ENCODE measurements around the gene KRT14.

DNA sequence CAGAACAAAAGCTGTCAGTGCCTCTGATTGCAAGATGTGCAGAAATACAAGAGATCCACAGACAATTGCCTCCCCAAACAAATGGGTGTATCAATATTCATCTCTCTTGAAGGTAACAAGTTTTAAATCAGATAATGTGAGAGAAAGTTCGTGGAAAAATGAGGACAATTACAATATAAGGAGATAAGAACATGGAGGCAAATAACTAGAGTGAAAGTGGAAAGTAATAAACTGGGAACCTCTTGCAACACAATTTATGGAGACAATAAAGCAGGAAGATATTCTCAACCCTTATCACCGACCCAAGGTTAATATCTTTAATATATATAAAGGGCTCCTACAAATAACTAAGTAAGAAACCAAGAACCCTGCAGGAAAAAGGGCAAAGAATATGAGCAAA, 44.3 kb downstream of the KRT14 start:
- TF ChIP-seq EZH2 (IDR thresholded peaks at IDR 0.05; ENCODE audit: low read length, missing control alignments) (no peak), CTCF (conservative IDR thresholded peaks at IDR 0.05 in 1 of 2, IDR thresholded peaks at IDR 0.05 in 1 of 2; ENCODE audit: low read depth in 1 of 2, low read length in 2 of 2) (no peak)

Data from fibroblast of lung (primary cell).